ENCODE results near the gene CNTNAP5. TPM values are rescaled to one million over a fixed set of nuclear protein-coding genes. Genes with fewer than 3 reads are reported as not detected.

CNTNAP5 gene
- total RNA-seq, 1 donor from 2014 or later = not detected

DNA sequence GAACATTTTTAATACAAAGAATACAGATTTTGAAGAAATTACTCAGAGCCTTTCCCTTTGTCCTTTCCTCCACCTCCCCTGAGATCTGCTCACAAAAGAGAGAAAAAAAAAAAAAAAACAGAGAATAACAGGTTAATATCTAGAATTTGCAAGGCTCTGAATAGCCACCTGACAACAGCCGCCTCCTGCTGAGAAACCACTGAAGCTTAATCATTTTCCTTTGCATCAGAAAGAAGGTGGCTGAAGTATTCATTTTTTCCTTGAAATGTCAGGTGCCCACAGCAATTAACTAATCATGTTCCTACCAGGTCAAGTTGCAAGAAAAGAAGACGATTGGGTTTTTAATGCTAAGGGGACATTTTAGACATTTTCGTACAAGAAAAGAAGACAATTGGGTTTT lies 21.2 kb downstream of the CNTNAP5 start:
- Histone ChIP-seq H3K4me1 (no peaks in the 10 kb centered on the region), H3K27me3 (ENCODE audit: low read depth) (no peaks in the 10 kb centered on the region), H3K36me3 (no peaks in the 10 kb centered on the region), H3K4me3 (no peak overlapping the region), H3K27ac (no peak overlapping the region), H3K9me3 (no peaks in the 10 kb centered on the region)
- intact Hi-C loops (cut with DNase I) = no loop called here
- TF ChIP-seq, protein P1, sequence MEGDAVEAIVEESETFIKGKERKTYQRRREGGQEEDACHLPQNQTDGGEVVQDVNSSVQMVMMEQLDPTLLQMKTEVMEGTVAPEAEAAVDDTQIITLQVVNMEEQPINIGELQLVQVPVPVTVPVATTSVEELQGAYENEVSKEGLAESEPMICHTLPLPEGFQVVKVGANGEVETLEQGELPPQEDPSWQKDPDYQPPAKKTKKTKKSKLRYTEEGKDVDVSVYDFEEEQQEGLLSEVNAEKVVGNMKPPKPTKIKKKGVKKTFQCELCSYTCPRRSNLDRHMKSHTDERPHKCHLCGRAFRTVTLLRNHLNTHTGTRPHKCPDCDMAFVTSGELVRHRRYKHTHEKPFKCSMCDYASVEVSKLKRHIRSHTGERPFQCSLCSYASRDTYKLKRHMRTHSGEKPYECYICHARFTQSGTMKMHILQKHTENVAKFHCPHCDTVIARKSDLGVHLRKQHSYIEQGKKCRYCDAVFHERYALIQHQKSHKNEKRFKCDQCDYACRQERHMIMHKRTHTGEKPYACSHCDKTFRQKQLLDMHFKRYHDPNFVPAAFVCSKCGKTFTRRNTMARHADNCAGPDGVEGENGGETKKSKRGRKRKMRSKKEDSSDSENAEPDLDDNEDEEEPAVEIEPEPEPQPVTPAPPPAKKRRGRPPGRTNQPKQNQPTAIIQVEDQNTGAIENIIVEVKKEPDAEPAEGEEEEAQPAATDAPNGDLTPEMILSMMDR (IDR thresholded peaks at IDR 0.05) = no peak
- DNase-seq = no peak
- ATAC-seq = no peak

DNA sequence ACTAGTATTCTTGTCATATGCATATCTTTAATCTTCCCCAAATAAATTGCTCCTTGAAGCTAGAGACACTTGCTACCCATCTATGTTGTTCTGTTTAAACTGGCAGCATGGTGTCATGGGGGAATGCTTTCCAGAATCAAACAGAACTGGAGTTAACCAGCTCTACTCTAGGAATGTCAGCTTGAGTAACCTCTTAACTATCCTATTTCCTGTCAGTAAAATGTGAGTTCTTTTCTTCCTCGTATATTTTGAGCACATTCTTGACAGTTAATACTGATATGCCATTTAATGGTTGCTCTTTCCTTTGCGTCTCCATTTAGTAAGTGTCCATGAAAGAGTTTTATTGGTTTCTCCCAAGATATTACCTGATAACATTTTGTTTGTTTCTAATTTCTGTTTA lies 23.0 kb downstream of the CNTNAP5 start:
- no peaks in the 10 kb centered on the region for H3K27me3 ChIP-seq (ENCODE audit: low read depth)

GRCh38 chr2:124048664-124049063 lies 23.6 kb downstream of the CNTNAP5 start:
- intact Hi-C loops (cut with DNase I) = no loop called here

More for the DNA sequence above, 23.0 kb downstream of the CNTNAP5 start:
- ATAC-seq = no peak
- intact Hi-C loops (cut with DNase I) = no loop called here
- Histone ChIP-seq H3K27ac (no peak overlapping the region), H3K36me3 (no peaks in the 10 kb centered on the region), H3K4me3 (no peak overlapping the region), H3K9me3 (no peaks in the 10 kb centered on the region), H3K4me1 (no peaks in the 10 kb centered on the region)
- TF ChIP-seq, protein P1 (IDR thresholded peaks at IDR 0.05) = no peak
- DNase-seq = no peak

DNA sequence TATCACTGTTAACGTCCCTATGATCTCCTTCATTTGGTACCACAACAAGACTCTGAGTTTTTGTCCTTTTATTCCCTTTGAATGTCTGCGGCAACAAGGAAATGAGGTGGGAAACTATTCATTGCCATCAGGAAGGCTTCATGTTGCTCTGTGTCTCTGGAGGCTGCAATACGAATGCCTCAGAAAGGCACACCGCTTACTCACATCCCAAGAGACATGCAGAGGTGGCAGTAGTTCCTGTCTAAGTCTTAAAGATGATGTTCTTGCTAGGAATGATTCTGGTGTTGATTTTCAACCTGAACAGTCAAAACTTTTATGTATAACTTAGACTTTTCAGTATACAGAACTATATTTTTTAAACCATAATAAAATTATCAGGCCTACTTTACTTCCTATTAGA lies 24.0 kb downstream of the CNTNAP5 start:
- ATAC-seq = no peak
- Histone ChIP-seq H3K36me3 (no peaks in the 10 kb centered on the region), H3K4me1 (no peaks in the 10 kb centered on the region), H3K27me3 (ENCODE audit: low read depth) (no peaks in the 10 kb centered on the region), H3K27ac (no peak overlapping the region), H3K4me3 (no peak overlapping the region), H3K9me3 (no peaks in the 10 kb centered on the region)
- no peak for DNase-seq
- intact Hi-C loops (cut with DNase I) = no loop called here
- TF ChIP-seq, protein P1 (IDR thresholded peaks at IDR 0.05) = no peak

More at GRCh38 chr2:124048664-124049063, 23.6 kb downstream of the CNTNAP5 start:
- no peaks in the 10 kb centered on the region for H3K4me1 ChIP-seq
- H3K27me3 ChIP-seq (ENCODE audit: low read depth) = no peaks in the 10 kb centered on the region
- DNase-seq (no peak), ATAC-seq (no peak)
- no peaks in the 10 kb centered on the region for H3K36me3 ChIP-seq
- no peak overlapping the region for H3K4me3 ChIP-seq
- TF ChIP-seq, protein P1 (IDR thresholded peaks at IDR 0.05) = no peak
- no peaks in the 10 kb centered on the region for H3K9me3 ChIP-seq
- H3K27ac ChIP-seq = no peak overlapping the region

DNA sequence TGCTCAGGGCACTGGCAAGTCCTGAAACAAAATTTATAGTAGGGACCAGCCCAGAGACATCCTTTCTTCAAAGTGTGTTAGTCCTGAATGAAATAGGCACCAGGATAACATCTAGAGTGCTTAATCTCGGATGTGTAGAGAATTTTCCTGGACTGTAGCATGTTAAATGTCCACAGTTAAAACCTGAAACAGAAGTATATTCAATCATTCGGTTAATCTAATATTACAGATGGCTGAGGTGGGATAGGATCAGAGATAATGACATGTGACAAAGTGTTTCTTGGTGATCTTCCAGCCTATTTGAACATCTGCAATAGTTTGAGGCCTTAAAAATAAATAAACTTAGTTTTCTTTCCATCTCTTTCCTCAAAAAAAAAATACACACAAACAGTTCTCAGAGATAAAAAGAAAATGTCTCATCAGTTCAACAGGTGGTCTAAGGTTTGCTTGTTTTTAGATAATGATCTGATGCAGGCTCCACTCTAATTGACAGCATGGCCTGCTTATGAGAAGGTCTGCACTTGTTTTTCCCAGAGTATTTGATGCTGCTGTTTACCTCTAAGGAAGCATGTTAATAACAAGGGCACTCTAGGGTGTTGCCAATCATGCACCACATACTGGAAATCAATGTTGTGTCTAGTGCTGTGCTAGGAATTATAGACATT lies 25.9 kb downstream of the CNTNAP5 start:
- Histone ChIP-seq H3K4me3 (no peak overlapping the region), H3K27me3 (ENCODE audit: low read depth) (no peaks in the 10 kb centered on the region), H3K27ac (no peak overlapping the region), H3K4me1 (no peaks in the 10 kb centered on the region), H3K9me3 (no peaks in the 10 kb centered on the region), H3K36me3 (no peaks in the 10 kb centered on the region)
- no peak for DNase-seq
- ATAC-seq = no peak
- intact Hi-C loops (cut with DNase I) = no loop called here
- TF ChIP-seq, protein P1 (IDR thresholded peaks at IDR 0.05) = no peak
